K562 (cell line): ENCODE results near the gene ALOX12B. TPM values are rescaled to one million over a fixed set of nuclear protein-coding genes. Genes with fewer than 3 reads are reported as not detected.

Experiments used
- ATAC-seq: fragments of 200-7000 bp; cut with Tn5 transposase; 3 replicates; pipeline ENCODE4 v1.9.1; 2020; ENCODE audit warnings: moderate library complexity
- BruUV-seq: library from RNA; stranded (reverse); fragments of 400-500 nt; replicated peaks from 2 replicates; lab custom pipeline; 2021; lab: Mats Ljungman, UMichigan
- CTCF ChIA-PET: fragments of 300-600 bp; formaldehyde crosslinking; extraction: SDS; loops from one replicate; lab custom pipeline; 2021; ENCODE audit warnings: low intra/inter-chr PET ratio; lab: Yijun Ruan, JAX
- POLR2A ChIA-PET: fragments of 300-600, 350-650 bp; sonication (Branson Sonifier 250); formaldehyde crosslinking; extraction: SDS; loops from one replicate; lab custom pipeline; 2021; ENCODE audit warnings: antibody characterized with exemption, inconsistent platforms; lab: Yijun Ruan, JAX
- DNase-seq, 4 experiments: peaks; one replicate each; pipeline versions ENCODE4 v3.0.0 to v3.0.0-alpha.2; 2011 to 2018; ENCODE audit warnings: low spot score in 3 of 4, mixed read lengths in 3 of 4; ENCODE audit errors: extremely low read depth in 1 of 4
- FAIRE-seq: peaks from 2 replicates; lab custom pipeline; 2011; peaks lifted over from hg19 to GRCh38; lab: Jason Lieb, UNC
- H2AFZ ChIP-seq: 2 replicates; pipeline ENCODE4 v1.6.0; 2011; ENCODE audit warnings: low read depth, low read length, control low read depth, inconsistent platforms
- H3K27ac ChIP-seq: fragments of 200-600 bp; 3 replicates; pipeline ENCODE4 v1.8.0; 2011; ENCODE audit warnings: low read depth, mild to moderate bottlenecking, control low read depth, inconsistent platforms, low read length, moderate library complexity, mixed read lengths; ENCODE audit errors: extremely low read depth
- H3K27me3 ChIP-seq, 2 experiments: fragments of 300-600 bp in 1 of 2; 2 replicates in 1 of 2; 3 replicates in 1 of 2; pipeline versions ENCODE4 v1.6.0 to v1.8.0; 2011; ENCODE audit warnings: inconsistent platforms in 2 of 2, low read length in 2 of 2, mild to moderate bottlenecking in 1 of 2, mixed read lengths in 1 of 2, moderate library complexity in 1 of 2; ENCODE audit not compliant: control insufficient read depth in 2 of 2, insufficient read depth in 2 of 2
- H3K36me3 ChIP-seq: fragments of 300-600 bp; 3 replicates; pipeline ENCODE4 v1.8.0; 2011; ENCODE audit warnings: mild to moderate bottlenecking, low read length, inconsistent platforms; ENCODE audit not compliant: control insufficient read depth, insufficient read depth
- H3K4me1 ChIP-seq, 2 experiments: fragments of 200-600 bp in 1 of 2; replicated peaks in 1 of 2; 2 replicates in 1 of 2; 3 replicates in 1 of 2; pipeline versions ENCODE4 v1.5.1 to v1.8.0; 2011; ENCODE audit warnings: inconsistent platforms in 2 of 2, low read length in 2 of 2, mild to moderate bottlenecking in 1 of 2, mixed read lengths in 1 of 2, moderate library complexity in 1 of 2; ENCODE audit not compliant: control insufficient read depth in 2 of 2, insufficient read depth in 2 of 2
- H3K4me2 ChIP-seq: 2 replicates; pipeline ENCODE4 v1.6.1; 2011; ENCODE audit warnings: low read length, control low read depth, inconsistent platforms, mixed read lengths; ENCODE audit not compliant: insufficient read depth
- H3K4me3 ChIP-seq: fragments of 200-600 bp; sonication (generic), shearing (Covaris generic); 2 replicates; pipeline ENCODE4 v1.5.1; 2016; ENCODE audit warnings: control low read depth, inconsistent platforms
- H3K79me2 ChIP-seq: fragments of 200-600 bp; 3 replicates; pipeline ENCODE4 v1.8.0; 2011; ENCODE audit warnings: low read length, inconsistent platforms; ENCODE audit not compliant: control insufficient read depth, insufficient read depth
- H3K9ac ChIP-seq, 2 experiments: 2 replicates each; pipeline versions ENCODE4 v1.6.0 to v1.6.1; 2011; ENCODE audit warnings: low read depth in 2 of 2, low read length in 2 of 2, control low read depth in 1 of 2, inconsistent platforms in 1 of 2, mild to moderate bottlenecking in 1 of 2, mixed read lengths in 1 of 2; ENCODE audit not compliant: insufficient read depth in 1 of 2
- H3K9me1 ChIP-seq: one replicate; pipeline ENCODE4 v1.6.0; 2011; ENCODE audit warnings: inconsistent platforms, mild to moderate bottlenecking, low read length, moderate library complexity; ENCODE audit not compliant: control insufficient read depth, insufficient read depth
- H3K9me3 ChIP-seq: replicated peaks from 2 replicates; pipeline ENCODE4 v1.5.1; 2011; ENCODE audit warnings: low read depth, low read length, inconsistent platforms; ENCODE audit not compliant: control insufficient read depth, insufficient read depth
- H4K20me1 ChIP-seq: replicated peaks from 2 replicates; pipeline ENCODE4 v1.6.1; 2011; ENCODE audit warnings: low read length, inconsistent platforms, mixed read lengths; ENCODE audit not compliant: control insufficient read depth, insufficient read depth
- CEBPG ChIP-seq, 3 experiments: fragments of 200-800 bp in 1 of 3; sonication (Bioruptor generic) in 1 of 3; sonication (generic) in 1 of 3; formaldehyde crosslinking in 1 of 3; IDR thresholded peaks in 2 of 3; conservative IDR thresholded peaks in 1 of 3; 2 replicates each; pipeline versions ENCODE4 v1.6.1 to v1.8.0; 2016 to 2022; ENCODE audit warnings: missing compliant biosample characterization in 2 of 3, missing genetic modification characterization in 2 of 3, mild to moderate bottlenecking in 1 of 3, missing genetic modification reagents in 1 of 3
- FOXK1 ChIP-seq: sonication (generic); formaldehyde crosslinking; IDR thresholded peaks from 2 replicates; pipeline ENCODE4 v1.8.0; 2022; ENCODE audit warnings: missing genetic modification reagents, mild to moderate bottlenecking, borderline replicate concordance
- ZNF124 ChIP-seq: sonication (generic); formaldehyde crosslinking; IDR thresholded peaks from 2 replicates; pipeline ENCODE4 v1.8.1; 2022; ENCODE audit warnings: missing genetic modification reagents
- ZNF184 ChIP-seq: sonication (generic); formaldehyde crosslinking; IDR thresholded peaks from 2 replicates; pipeline ENCODE4 v1.5.0; 2020; ENCODE audit warnings: missing genetic modification reagents
- WGBS: fragments of 100-300 bp; shearing (Covaris generic); methylation state at CpG from one replicate; pipeline ENCODE4 v1.1.6; 2016; ENCODE audit warnings: low coverage, mixed read lengths; ENCODE audit not compliant: insufficient coverage; ENCODE audit errors: missing lambda C conversion rate; 5-methylcytosine and 5-hydroxymethylcytosine counted together
- in situ Hi-C: fragments of 300-500 bp; cut with MboI; formaldehyde crosslinking; loops from 4 replicates; pipeline ENCODE4 v1.15.0; 2018; ENCODE audit warnings: inconsistent platforms, mixed read lengths
- intact Hi-C: fragments of 100-400 bp; cut with micrococcal nuclease; formaldehyde crosslinking; loops from 2 replicates; pipeline ENCODE4 v1.14.2; 2022
- polyA plus RNA-seq, 8 experiments: library from polyadenylated mRNA; depleted of rRNA in 4 of 8; stranded (reverse) in 5 of 8; unstranded in 3 of 8; fragments of >200 nt; fragmentation: Nextera tagmentation in 2 of 8; fragmentation: Illumina TruSeq in 1 of 8; extraction: Ambion mirVana in 2 of 8; extraction: Trizol in 1 of 8; gene quantifications; 2 replicates each; pipeline versions ENCODE4 v1.2.1 to v1.2.3, GENCODE V29; 2011 to 2014; ENCODE audit warnings: inconsistent platforms in 1 of 8, missing spikeins in 1 of 8
- total RNA-seq, 7 experiments: library from RNA; depleted of rRNA in 6 of 7; stranded (reverse); fragments of >200 nt in 6 of 7; fragmentation: Illumina TruSeq in 2 of 7; extraction: Trizol in 2 of 7; gene quantifications; 2 replicates each; pipeline versions ENCODE4 v1.2.1 to v1.2.3, GENCODE V29; 2011 to 2021; ENCODE audit warnings: low replicate concordance in 1 of 7

Gene ALOX12B
- total and polyA plus RNA-seq, 9 of the 15 experiments (the other 6 are each of a cell fraction or from before 2014, with no cell fraction given), result not detected

DNA sequence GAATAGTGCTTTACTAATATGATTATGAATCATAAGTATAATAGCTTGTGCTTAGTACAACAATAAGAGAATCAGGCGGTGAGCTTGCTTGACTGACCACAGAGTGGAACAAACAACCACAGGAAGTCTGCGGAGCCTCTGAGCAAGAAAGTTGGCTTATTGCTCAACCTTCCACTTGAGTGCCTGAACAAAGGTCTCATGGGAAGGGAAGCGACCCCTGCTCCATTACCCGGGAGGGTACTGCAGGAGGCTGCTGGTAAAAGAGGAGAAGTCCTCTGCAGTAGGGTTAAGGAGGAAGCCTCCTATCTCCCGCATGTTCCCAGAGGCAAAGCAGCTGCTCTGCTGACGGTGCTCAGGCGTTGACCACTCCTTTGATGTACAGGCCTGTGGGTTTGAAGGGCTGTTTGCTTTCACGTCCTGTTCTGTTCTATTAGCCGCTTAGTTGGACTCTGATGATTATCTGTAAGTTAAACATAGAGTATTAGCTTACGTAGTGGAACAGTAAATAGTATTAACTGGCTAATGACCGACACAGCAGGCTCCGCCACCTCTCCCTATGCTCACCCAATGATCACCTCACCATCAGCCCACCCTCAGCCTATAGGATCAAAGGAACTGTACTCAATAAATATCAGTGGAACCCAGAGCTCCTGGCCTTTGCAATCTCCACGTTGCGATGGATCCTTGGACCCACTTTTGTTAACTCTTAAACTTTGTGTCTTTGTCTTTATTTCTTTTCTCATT lies 31.1 kb downstream of the ALOX12B start:
- WGBS, result 46% methylated on average over 12 of the region's 14 CpGs
- Histone ChIP-seq H4K20me1 (no peaks in the 10 kb centered on the region), H3K9ac (no peak overlapping the region), H3K4me1 (no peaks in the 10 kb centered on the region; a peak in 1 of 5 replicates), H3K9me1 (no peaks in the 10 kb centered on the region), H2AFZ (peak overlapping the region; percentile 17; the same call in 1 of the 2 replicates), H3K27me3 (peaks cover 2 to 12% of the 10 kb centered on the region in 2 experiments; a peak in 2 of 5 replicates), H3K4me3 (no peak overlapping the region), H3K9me3 (no peaks in the 10 kb centered on the region), H3K4me2 (no peak overlapping the region), H3K79me2 (no peaks in the 10 kb centered on the region), H3K36me3 (no peaks in the 10 kb centered on the region), H3K27ac (no peak overlapping the region)
- intact Hi-C loops (loop anchor here (2.0 to 10.0 kb wide), 2 partner anchors 62 to 144 kb away; no protein-coding TSS in a partner anchor), in situ Hi-C loops (loop anchor here (5.0 to 25.0 kb wide), 3 partner anchors 144 to 931 kb away; partner anchors contain the start of gene MFSD6L)
- TF ChIP-seq CEBPG (CRISPR knock-in tag; IDR thresholded peaks at IDR 0.05) (peak; percentile 60; the same call in 1 of the 2 replicates), CEBPG (tag; conservative IDR thresholded peaks at IDR 0.05 in 1 of 2, IDR thresholded peaks at IDR 0.05 in 1 of 2) (peak; percentile 14 to 54; a peak in 2 of 4 replicates), ZNF184 (CRISPR knock-in tag) (no peak), FOXK1 (CRISPR knock-in tag) (no peak), ZNF124 (CRISPR knock-in tag) (no peak)
- ChIA-PET POLR2A (interaction anchor here (0.7 to 0.9 kb wide), 2 partner anchors 143 to 187 kb away, joined by 4 read pairs; no protein-coding TSS in a partner anchor), CTCF (interaction anchor here (1.9 to 3.4 kb wide), 2 partner anchors 39 to 313 kb away, joined by 12 to 17 read pairs; no protein-coding TSS in a partner anchor)
- FAIRE-seq, result no peak
- DNase-seq, result no peak
- ATAC-seq, result no peak
- BruUV-seq, result no TSS peak
